Tibial artery (tissue), 4 donors: ENCODE measurements around the gene CNGA4.
A peak's percentile ranks its signal among the peaks of the same experiment; 100 is the strongest.

ENCODE experiments used
- DNase-seq, 2 donors: peaks; one replicate each; pipeline ENCODE4 v3.0.0-alpha.2; 2019
- H3K27ac ChIP-seq, 2 donors: fragments of 200-600 bp; sonication (generic) in 1 of 2; 1 replicate in 1 of 2; 2 replicates in 1 of 2; pipeline ENCODE4 v1.5.1; 2018 to 2019; ENCODE audit warnings: mild to moderate bottlenecking in 1 of 2
- H3K27me3 ChIP-seq, 2 donors: fragments of 200-600 bp; sonication (generic) in 1 of 2; one replicate each; pipeline versions ENCODE4 v1.5.1 to v1.6.0; 2016 to 2019
- H3K36me3 ChIP-seq, 3 donors: fragments of 200-600 bp; sonication (generic) in 2 of 3; one replicate each; pipeline ENCODE4 v1.5.1; 2016 to 2019; ENCODE audit warnings: mild to moderate bottlenecking in 2 of 3
- H3K4me1 ChIP-seq, 4 donors: fragments of 200-600 bp; sonication (generic) in 2 of 4; 1 replicate in 3 of 4; 2 replicates in 1 of 4; pipeline ENCODE4 v1.5.1; 2016 to 2019
- H3K4me3 ChIP-seq, 2 donors: fragments of 200-600 bp; sonication (generic) in 1 of 2; 1 replicate in 1 of 2; 2 replicates in 1 of 2; pipeline ENCODE4 v1.5.1; 2018 to 2019; ENCODE audit warnings: mild to moderate bottlenecking in 2 of 2
- H3K9me3 ChIP-seq, 3 donors: fragments of 200-600 bp; sonication (generic) in 1 of 3; one replicate each; pipeline ENCODE4 v1.5.1; 2016 to 2019
- intact Hi-C: fragments of 100-400 bp; cut with DNase I; formaldehyde crosslinking; loops from one replicate; pipeline ENCODE4 v1.15.0; 2023; ENCODE audit warnings: low total_unique reads
- TF ChIP-seq, protein P1 (sequence below), 2 experiments: fragments of 200-600 bp in 1 of 2; fragments of 450-650 bp in 1 of 2; IDR thresholded peaks; one replicate each; pipeline ENCODE4 v1.5.1; 2017 to 2019; ENCODE audit warnings: antibody characterized with exemption in 2 of 2, mild to moderate bottlenecking in 1 of 2, moderate library complexity in 1 of 2

Gene CNGA4

DNA sequence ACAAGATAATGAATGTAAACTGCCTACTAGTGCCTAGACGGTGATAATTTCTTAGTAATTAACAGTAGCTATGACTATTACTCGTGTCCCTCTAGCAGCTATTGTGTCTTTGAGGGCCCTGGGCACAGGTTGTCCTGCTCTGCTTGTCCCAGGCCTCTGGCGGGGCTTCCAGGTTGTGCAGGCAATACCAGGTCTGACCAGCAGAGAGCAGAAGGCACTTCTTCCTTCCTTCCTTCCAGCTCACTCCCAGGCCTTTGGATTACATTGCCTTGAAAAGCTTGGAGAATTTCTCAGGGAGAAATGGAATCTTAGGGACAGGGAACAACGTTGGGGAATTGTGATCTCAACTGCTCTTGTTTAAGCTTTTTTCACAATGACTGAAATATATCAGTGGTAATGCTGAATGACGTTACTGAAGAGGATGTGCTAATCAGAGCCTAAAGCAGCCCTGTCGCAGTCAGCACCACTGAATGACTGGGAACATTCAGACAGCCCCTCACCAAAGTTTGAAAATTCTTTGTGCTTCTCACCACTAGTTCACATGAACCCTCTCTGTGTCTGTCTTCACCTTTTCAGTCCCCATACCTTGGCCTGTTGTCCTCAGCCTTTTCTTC, 12.3 kb downstream of the CNGA4 start:
- TF ChIP-seq, protein P1, sequence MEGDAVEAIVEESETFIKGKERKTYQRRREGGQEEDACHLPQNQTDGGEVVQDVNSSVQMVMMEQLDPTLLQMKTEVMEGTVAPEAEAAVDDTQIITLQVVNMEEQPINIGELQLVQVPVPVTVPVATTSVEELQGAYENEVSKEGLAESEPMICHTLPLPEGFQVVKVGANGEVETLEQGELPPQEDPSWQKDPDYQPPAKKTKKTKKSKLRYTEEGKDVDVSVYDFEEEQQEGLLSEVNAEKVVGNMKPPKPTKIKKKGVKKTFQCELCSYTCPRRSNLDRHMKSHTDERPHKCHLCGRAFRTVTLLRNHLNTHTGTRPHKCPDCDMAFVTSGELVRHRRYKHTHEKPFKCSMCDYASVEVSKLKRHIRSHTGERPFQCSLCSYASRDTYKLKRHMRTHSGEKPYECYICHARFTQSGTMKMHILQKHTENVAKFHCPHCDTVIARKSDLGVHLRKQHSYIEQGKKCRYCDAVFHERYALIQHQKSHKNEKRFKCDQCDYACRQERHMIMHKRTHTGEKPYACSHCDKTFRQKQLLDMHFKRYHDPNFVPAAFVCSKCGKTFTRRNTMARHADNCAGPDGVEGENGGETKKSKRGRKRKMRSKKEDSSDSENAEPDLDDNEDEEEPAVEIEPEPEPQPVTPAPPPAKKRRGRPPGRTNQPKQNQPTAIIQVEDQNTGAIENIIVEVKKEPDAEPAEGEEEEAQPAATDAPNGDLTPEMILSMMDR (IDR thresholded peaks at IDR 0.05), result peak; percentile 89 to 92
- H3K27me3 ChIP-seq, result peaks cover 0 to 5% of the 10 kb centered on the region in 2 donors
- H3K4me3 ChIP-seq, result no peak overlapping the region
- no peaks in the 10 kb centered on the region for H3K4me1 ChIP-seq
- H3K9me3 ChIP-seq, result no peaks in the 10 kb centered on the region
- intact Hi-C loops, result loop anchor here (5.0 kb wide), 2 partner anchors 66 to 111 kb away; no protein-coding TSS in a partner anchor
- H3K36me3 ChIP-seq, result no peaks in the 10 kb centered on the region
- DNase-seq, result peak; percentile 36 to 86
- H3K27ac ChIP-seq, result no peak overlapping the region

DNA sequence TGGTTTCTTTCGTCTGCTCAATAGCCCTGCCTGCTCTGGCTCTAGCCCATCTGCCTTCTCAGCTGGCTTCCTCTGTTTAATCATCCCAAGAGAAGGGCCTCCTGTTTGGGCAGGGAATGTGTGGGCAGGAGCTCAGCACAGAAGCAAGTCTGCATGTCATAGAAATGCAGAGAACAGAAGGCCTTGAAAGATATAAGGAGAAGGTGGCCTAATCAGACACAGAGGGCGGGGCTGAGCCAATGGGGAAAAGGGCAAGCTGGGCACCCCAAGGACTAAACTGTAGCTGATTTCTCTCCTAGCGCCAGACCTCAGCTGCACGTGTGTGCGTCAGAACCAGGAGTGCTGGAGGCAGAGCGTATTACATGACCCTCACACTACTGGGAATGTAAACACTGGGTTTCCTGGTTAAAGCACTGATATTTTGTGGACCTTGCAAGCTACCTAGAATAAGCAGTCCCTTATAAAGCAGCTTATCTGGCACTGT, 13.1 kb downstream of the CNGA4 start:
- H3K9me3 ChIP-seq, result no peaks in the 10 kb centered on the region
- no peak for DNase-seq
- H3K27ac ChIP-seq, result no peak overlapping the region
- TF ChIP-seq, protein P1 (IDR thresholded peaks at IDR 0.05), result no peak
- H3K36me3 ChIP-seq, result no peaks in the 10 kb centered on the region
- intact Hi-C loops, result loop anchor here (5.0 kb wide), 2 partner anchors 65 to 110 kb away; no protein-coding TSS in a partner anchor
- H3K4me1 ChIP-seq, result no peaks in the 10 kb centered on the region
- peaks cover 0 to 10% of the 10 kb centered on the region in 2 donors for H3K27me3 ChIP-seq
- no peak overlapping the region for H3K4me3 ChIP-seq

DNA sequence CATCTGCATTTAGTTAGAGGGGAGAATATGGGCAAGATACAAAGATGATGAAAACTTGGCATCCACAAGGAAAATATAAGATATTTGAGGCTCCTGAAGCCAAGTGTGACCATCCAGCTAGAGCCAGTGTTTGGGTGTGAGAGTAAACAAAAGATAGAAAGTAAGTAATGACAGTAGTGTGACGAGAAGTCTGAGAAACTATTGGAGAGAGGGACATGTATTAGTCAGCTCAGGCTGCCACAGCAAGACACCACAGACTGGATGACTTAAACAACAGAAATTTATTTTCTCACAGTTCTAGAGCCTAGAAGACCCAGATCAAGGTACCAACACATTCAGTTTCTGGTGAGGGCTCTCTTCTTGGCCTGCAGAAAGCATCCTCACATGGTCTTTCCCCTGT, 14.3 kb downstream of the CNGA4 start:
- Histone ChIP-seq H3K27ac (no peak overlapping the region), H3K4me3 (no peak overlapping the region), H3K36me3 (no peaks in the 10 kb centered on the region), H3K4me1 (no peaks in the 10 kb centered on the region), H3K27me3 (peaks cover 0 to 22% of the 10 kb centered on the region in 2 donors), H3K9me3 (no peaks in the 10 kb centered on the region)
- intact Hi-C loops, result loop anchor here (5.0 kb wide), 2 partner anchors 64 to 109 kb away; no protein-coding TSS in a partner anchor
- DNase-seq, result no peak
- TF ChIP-seq, protein P1 (IDR thresholded peaks at IDR 0.05), result no peak

DNA sequence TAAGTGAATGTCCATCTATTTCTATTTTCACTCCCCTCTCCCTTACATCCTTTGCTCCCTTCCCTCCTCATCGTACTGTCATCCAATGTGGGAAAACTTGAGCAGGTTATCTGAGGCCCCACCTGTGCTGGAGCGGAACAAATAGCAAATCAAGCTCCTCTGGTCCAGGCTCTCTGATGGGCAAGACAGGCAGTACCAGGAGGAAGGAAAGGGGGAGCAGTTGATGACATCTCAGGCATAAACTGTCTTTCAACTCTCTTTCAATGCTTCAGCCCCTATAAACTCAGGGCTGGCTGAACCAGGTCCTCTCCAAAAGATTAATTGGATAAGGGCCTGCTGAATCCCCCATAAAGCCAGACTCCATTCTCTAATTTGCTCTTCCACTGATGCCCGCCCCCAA, 19.3 kb downstream of the CNGA4 start:
- peaks cover 0 to 50% of the 10 kb centered on the region in 2 donors for H3K27me3 ChIP-seq
- H3K4me1 ChIP-seq, result peaks cover 0 to 19% (median 16%) of the 10 kb centered on the region in 4 donors
- TF ChIP-seq, protein P1 (IDR thresholded peaks at IDR 0.05), result no peak
- intact Hi-C loops, result no loop called here
- no peak overlapping the region for H3K27ac ChIP-seq
- no peak overlapping the region for H3K4me3 ChIP-seq
- H3K36me3 ChIP-seq, result no peaks in the 10 kb centered on the region
- H3K9me3 ChIP-seq, result no peaks in the 10 kb centered on the region
- DNase-seq, result no peak

DNA sequence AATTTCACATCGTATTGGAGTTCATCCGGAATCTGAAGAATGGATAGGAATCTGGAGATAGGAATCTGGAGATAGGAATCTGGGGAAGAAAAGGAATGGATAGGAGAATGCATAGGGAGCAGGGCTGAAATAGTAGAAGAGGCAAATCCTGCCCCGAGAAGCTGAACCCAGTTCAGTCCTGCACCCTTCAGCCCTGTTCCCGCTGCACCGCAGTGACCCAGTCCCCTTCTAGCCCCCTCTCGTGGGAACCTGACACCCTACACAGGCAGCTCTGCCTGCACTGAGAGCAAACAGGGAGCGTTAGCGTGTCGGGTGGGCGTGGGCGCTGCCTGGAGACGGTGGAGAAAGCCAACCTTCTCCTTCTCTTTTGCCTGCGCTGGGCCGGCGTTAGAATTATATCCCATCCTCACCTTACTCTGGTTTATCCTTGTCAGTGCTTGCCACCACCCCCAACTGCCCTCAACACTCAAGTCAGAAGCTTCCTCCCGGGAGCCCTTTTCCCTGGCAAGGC, 19.7 kb downstream of the CNGA4 start:
- intact Hi-C loops, result no loop called here
- no peaks in the 10 kb centered on the region for H3K36me3 ChIP-seq
- H3K4me3 ChIP-seq, result peak overlapping the region; percentile 33 to 50
- H3K4me1 ChIP-seq, result peaks cover 0 to 19% (median 16%) of the 10 kb centered on the region in 4 donors
- H3K27me3 ChIP-seq, result peaks cover 0 to 50% of the 10 kb centered on the region in 2 donors
- TF ChIP-seq, protein P1 (IDR thresholded peaks at IDR 0.05), result no peak
- no peaks in the 10 kb centered on the region for H3K9me3 ChIP-seq
- H3K27ac ChIP-seq, result no peak overlapping the region
- DNase-seq, result no peak
